PFSK-1 (cell line): ENCODE measurements around the gene RASSF8.

ENCODE experiments used
- FOXP2 ChIP-seq: optimal IDR thresholded peaks from 2 replicates; pipeline ENCODE3; 2011; ENCODE audit warnings: borderline replicate concordance, control low read depth, inconsistent platforms; ENCODE audit not compliant: insufficient read depth; ENCODE audit errors: extremely low read length, extremely low read depth
- POLR2AphosphoS5 ChIP-seq: IDR thresholded peaks from 2 replicates; pipeline ENCODE4 v1.6.1; 2012; ENCODE audit warnings: low read depth, mild to moderate bottlenecking, control low read depth, low read length, moderate library complexity
- REST ChIP-seq, 2 experiments: IDR thresholded peaks; 2 replicates each; pipeline versions ENCODE4 v1.6.1 to v1.8.0; 2011 to 2012; ENCODE audit warnings: low read depth in 2 of 2, low read length in 2 of 2, control low read depth in 1 of 2, inconsistent platforms in 1 of 2, mild to moderate bottlenecking in 1 of 2, moderate library complexity in 1 of 2; ENCODE audit not compliant: insufficient read depth in 1 of 2
- SIN3A ChIP-seq: IDR thresholded peaks from 2 replicates; pipeline ENCODE4 v1.6.1; 2012; ENCODE audit warnings: mild to moderate bottlenecking, low read length, moderate library complexity, borderline replicate concordance; ENCODE audit not compliant: insufficient read depth
- TAF1 ChIP-seq: IDR thresholded peaks from 2 replicates; pipeline ENCODE4 v1.6.1; 2012; ENCODE audit warnings: low read length, control low read depth, borderline replicate concordance; ENCODE audit not compliant: insufficient read depth

RASSF8 gene

GRCh38 chr12:26003065-26003464 lies 44.6 kb downstream of the RASSF8 start:
- no peak for TF ChIP-seq SIN3A
- no peak for TF ChIP-seq FOXP2
- TF ChIP-seq POLR2AphosphoS5, result no peak
- TF ChIP-seq TAF1, result no peak

- TF ChIP-seq REST (IDR thresholded peaks at IDR 0.05; ENCODE audit: insufficient read depth in 1 of 2, low read depth in 2 of 2, low read length in 2 of 2) (no peak), FOXP2 (no peak), POLR2AphosphoS5 (no peak), TAF1 (no peak), SIN3A (no peak)
Observed at GRCh38 chr12:26007566-26007965, 49.1 kb downstream of the RASSF8 start.

- no peak for TF ChIP-seq TAF1
- TF ChIP-seq SIN3A, result no peak
- no peak for TF ChIP-seq FOXP2
- no peak for TF ChIP-seq REST (IDR thresholded peaks at IDR 0.05; ENCODE audit: insufficient read depth in 1 of 2, low read depth in 2 of 2, low read length in 2 of 2)
Observed at GRCh38 chr12:26009593-26009992, 51.1 kb downstream of the RASSF8 start.

- TF ChIP-seq FOXP2, result no peak
- no peak for TF ChIP-seq POLR2AphosphoS5
Observed at GRCh38 chr12:26010293-26010821, 51.9 kb downstream of the RASSF8 start.

GRCh38 chr12:26011099-26011498 lies 52.6 kb downstream of the RASSF8 start:
- no peak for TF ChIP-seq TAF1
- no peak for TF ChIP-seq REST (IDR thresholded peaks at IDR 0.05; ENCODE audit: insufficient read depth in 1 of 2, low read depth in 2 of 2, low read length in 2 of 2)
- no peak for TF ChIP-seq FOXP2
- TF ChIP-seq SIN3A, result no peak
- no peak for TF ChIP-seq POLR2AphosphoS5

- TF ChIP-seq SIN3A, result no peak
- TF ChIP-seq REST (IDR thresholded peaks at IDR 0.05; ENCODE audit: insufficient read depth in 1 of 2, low read depth in 2 of 2, low read length in 2 of 2), result no peak
- TF ChIP-seq FOXP2, result no peak
- no peak for TF ChIP-seq TAF1
- TF ChIP-seq POLR2AphosphoS5, result no peak
Observed at GRCh38 chr12:26014085-26014484, 55.6 kb downstream of the RASSF8 start.
